Tibial nerve (tissue), 4 donors: ENCODE results near the gene HRCT1.

Experiments
- EP300 ChIP-seq, 2 donors: sonication (generic); formaldehyde crosslinking; IDR thresholded peaks; one replicate each; pipeline ENCODE4 v1.6.1; 2017; ENCODE audit warnings: antibody characterized with exemption in 2 of 2, mild to moderate bottlenecking in 1 of 2
- TF ChIP-seq, protein P1 (sequence below), 5 experiments: fragments of 200-600 bp in 3 of 5; fragments of 450-650 bp in 2 of 5; sonication (generic) in 3 of 5; IDR thresholded peaks; one replicate each; pipeline ENCODE4 v1.5.1; 2016 to 2019; ENCODE audit warnings: antibody characterized with exemption in 5 of 5, mild to moderate bottlenecking in 3 of 5, moderate library complexity in 2 of 5

DNA sequence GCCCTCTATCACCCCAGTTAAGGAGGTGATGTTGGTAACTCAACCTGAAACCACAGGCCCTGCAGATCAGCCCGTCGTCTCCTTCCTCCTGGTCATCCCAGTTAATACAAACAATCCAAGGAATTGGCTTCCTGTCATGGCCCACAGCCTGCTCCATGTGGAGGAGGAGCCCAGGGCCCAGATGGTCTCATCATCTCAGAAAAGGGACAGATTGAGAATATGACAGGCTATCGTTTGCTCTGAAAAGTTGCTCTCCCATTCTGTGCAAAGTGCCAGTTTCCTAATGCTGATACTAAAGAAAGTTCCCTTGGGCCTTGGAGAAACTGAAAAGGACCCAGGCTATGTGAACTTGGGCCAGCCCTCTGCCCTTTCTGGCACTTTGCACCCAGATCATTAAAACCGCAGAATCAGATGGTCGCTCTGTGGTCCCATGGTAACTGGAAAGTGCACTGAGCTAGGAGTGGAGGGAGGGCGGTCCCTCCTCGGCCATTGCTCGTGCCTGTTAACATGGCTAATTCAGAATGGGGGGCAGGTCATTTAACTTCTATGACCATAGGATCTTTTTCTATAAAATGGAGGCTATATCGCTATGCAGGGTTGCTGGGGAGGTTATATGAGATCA, 2.6 kb downstream of the HRCT1 start:
- no peak for TF ChIP-seq EP300 (IDR thresholded peaks at IDR 0.05)
- TF ChIP-seq, protein P1, sequence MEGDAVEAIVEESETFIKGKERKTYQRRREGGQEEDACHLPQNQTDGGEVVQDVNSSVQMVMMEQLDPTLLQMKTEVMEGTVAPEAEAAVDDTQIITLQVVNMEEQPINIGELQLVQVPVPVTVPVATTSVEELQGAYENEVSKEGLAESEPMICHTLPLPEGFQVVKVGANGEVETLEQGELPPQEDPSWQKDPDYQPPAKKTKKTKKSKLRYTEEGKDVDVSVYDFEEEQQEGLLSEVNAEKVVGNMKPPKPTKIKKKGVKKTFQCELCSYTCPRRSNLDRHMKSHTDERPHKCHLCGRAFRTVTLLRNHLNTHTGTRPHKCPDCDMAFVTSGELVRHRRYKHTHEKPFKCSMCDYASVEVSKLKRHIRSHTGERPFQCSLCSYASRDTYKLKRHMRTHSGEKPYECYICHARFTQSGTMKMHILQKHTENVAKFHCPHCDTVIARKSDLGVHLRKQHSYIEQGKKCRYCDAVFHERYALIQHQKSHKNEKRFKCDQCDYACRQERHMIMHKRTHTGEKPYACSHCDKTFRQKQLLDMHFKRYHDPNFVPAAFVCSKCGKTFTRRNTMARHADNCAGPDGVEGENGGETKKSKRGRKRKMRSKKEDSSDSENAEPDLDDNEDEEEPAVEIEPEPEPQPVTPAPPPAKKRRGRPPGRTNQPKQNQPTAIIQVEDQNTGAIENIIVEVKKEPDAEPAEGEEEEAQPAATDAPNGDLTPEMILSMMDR (IDR thresholded peaks at IDR 0.05): no peak
